CD4-positive, alpha-beta T cell treated with Interleukin-6 at 100 ng/mL for 8 hours (primary cell): Measurements from ENCODE around the gene RNF114.

Experiments used
- DNase-seq: peaks from one replicate; pipeline ENCODE4 v3.0.0-alpha.2; 2020; ENCODE audit warnings: mixed read lengths, low spot score

The RNF114 gene

DNA sequence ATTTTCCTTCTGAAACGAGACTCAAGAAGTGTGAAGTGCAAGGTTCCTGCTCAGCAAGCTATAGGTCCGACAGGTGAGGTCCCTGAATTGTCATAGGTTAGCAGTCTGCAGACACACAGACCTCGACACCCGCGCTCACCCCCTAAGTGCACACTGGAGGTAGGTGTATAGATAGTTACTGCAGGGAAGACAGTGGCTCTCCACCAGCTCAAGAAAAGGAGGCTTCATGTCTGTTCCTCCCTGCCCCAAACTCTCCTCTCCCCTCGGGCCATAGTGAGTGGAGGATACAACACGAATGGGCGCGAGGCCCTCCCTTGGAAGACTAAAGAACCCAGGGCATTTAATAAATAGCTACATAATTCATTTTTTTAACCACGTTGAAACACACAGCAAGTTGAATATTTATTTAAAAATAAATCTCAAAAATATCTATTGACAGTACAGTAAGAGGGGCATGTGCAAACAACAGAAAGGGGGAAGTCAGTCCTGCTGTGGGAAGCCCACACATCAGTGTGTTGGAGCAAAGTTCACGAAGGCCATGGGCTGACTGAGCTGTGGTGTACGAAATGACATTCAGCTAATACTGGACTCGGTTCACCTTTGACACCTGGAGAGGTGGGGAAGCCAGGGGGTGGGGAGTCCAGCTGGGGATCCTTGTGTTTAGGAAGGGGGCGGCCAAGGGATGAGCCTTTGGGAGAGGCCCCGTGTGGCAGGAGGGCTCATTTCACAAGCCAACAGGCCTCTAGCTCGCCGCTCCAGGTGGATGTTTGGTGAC lies 31.6 kb upstream of the RNF114 start:
- no peak for DNase-seq

DNA sequence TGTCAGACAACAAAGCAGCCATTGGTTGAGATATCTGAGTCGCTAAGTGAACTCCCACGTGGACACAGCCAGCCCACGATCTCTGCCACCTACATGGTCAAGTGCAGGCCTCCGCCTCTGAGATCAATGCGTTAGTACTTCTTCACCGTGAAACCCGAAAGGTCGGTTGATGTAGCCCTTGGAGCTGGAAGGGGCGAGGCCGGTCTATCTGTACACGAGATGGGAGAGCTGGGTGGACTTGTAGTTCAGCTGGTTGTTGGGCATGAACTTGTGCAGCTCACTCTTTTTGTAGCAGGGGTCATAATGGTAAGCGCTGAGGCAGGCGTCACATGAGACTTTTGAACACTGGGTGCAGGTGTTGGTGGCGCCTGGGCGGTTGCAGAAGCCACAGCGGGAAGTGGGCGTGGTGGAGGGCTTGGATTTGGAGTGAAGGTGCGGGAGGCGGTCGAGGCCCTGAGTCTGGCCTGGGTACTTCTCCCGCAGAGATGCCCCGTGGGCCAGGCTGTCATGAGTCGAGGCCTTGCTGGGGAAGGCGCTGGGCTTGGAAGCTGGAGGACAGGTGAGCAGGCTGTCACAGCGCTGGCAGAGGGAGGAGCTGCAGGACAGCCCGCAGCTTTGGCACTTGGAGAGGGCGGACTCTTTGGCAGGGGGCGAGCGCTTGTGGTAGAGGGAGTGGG lies 30.6 kb upstream of the RNF114 start:
- DNase-seq = no peak

GRCh38 chr20:49906101-49906604 lies 30.0 kb upstream of the RNF114 start:
- DNase-seq = no peak

DNA sequence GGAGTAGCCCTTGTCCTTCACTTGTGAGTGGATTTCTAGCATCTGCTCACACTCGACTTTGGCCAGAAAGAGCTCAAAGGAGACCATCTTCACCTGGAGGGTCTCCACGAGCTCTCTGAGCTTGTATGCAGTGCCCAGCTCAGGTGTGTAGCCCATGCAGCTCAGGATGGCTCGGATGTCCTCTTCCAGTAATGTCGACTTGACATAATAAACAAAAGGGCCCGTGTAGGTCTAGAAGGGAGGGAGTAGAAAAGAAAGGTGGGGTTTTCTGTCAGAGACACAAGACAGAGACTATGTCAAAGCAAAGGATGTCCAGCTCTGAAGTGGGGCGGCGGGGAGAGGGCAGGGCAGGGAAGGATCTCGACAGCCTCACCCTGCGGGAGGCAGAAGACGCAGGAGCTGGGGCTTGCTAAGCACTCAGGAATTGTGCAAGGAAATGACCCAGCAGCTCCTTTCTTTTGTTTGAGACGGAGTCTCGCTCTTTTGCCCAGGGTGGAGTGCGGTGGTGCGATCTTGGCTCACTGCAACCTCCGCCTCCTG lies 29.5 kb upstream of the RNF114 start:
- DNase-seq = no peak

- DNase-seq = no peak
Observed at GRCh38 chr20:49907405-49908257, 28.6 kb upstream of the RNF114 start.

DNA sequence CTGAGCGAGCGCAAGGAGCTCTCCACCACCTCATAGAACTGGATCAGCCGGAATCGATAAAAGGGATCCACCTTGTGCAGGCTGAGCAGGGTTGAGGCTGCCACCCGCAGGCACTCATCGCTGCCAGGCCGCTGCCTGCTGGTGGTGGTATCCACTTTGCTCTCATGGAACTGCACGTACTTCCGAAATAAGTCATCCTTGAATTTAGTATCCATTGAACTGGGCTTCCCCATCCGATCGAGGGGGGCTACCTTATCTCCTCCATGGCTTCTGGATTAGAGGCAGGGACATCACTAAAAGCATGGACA lies 28.0 kb upstream of the RNF114 start:
- DNase-seq = no peak

DNA sequence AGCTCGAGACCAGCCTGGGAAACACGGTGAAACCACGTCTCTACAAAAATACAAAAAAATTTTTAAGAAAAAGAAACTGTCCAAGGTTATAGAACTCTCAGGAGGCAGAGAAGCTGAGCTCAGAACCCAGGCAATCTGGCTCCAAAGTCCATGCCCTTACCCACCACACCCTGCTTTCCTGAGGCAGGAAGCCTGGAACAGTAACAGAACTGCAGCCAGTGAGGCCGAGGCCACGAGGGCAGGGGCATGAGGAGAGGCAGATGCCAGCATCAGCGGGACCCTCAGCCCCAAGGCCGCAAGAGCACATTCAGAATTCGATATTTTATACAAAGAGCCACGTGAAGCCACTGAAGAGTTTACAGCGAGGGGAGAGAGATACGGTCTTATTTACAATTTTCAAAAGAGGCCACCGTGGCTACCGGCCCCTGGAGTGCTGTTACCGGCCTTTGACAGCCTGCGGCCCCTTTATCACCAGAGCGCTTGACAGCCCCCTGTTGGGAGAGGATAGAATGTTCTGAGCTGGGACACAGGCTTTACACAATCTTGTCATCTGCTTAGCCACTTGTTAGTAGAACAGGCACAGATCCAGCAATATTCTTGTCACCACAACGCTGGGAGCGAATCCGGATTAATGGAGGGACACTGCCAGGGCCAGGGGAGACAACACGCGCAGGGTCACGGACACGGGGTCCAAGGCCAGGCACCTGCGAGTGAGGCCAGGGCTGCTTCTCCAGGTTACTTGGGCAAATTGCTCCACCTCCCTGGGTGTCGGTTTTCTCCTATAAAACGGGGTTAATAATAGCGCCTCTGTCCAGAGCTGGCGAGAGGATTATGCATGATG lies 26.5 kb upstream of the RNF114 start:
- DNase-seq = no peak

- no peak for DNase-seq
Observed at GRCh38 chr20:49910340-49910706, 25.9 kb upstream of the RNF114 start.

DNA sequence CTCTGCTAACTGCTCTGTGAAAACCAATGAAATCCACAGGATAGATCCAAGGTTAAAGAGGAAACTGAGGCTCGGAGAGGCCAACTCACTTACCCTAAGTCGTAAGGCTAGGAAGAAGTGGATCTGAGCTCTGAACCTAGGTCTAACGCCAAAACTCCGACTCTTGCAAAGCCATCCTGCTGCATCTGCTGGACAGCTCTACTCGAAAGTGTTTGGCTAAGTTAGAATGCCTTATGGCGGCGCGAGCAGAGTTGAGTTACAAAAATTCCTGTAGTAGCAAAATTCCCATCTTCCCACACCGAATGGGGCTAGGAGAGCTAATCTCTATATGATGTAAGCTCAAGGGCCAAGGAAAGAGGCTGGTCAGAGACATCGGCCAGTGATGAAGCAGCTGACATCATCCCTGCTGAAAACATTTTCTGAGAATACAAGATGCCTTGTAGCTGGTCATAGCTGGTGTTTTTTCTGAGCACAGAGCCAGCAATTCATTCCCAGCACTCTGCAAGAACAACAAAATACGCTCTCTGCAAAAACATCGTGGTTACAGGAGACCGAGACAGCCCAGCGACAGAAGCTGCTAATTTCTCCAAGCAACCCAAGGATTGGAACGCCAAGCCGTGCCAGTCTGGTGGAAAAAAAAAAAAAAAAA lies 22.7 kb upstream of the RNF114 start:
- no peak for DNase-seq

- no peak for DNase-seq
Observed at GRCh38 chr20:49914310-49915117, 21.7 kb upstream of the RNF114 start.

- DNase-seq = no peak
Observed at GRCh38 chr20:49915118-49915379, 21.1 kb upstream of the RNF114 start.

- peak; percentile 90 for DNase-seq
Observed at GRCh38 chr20:49915380-49916145, 20.6 kb upstream of the RNF114 start, which contains the start of gene SPATA2. SPATA2 (minus strand) TSS chr20:49915529; CDS start chr20:49908490, 7,039 bp downstream.

DNA sequence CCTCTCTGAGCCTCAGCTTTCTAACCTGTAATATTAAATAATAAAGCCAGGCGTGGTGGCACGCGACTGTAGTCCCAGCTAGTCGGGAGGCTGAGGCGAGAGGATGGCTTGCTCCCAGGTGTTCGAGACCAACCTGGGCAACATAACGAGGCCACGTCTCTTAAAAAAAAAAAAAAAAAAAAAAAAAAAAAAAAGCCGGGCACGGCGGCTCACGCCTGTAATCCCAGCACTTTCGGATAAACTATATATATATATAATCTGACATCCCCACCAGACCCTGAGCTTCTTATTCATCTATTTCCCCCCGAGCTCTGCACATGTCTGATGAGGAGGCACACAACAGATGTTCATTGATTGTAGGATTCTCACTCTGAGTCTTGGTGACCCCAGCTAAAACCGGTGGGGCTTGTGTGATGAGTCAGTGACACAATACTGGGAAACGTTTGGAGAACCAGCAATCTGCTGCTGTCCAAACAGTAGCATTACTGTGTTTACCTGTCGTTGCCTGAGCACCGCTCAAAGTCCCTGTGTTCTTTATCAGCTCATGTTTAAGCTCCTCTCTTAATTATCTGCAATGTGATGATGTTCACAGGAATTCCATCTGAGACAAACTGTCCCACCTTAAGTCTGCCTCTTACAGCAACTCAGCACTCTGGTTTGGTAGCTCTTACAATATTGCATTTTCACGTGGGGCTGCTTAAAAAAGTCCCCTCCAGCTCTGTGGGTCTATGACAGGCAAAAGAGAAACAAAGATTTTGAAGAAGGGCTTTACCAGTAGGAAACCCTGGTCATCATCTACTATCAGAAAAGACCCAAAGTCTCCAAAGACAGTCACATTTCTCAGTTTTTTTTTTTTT lies 19.8 kb upstream of the RNF114 start:
- DNase-seq = no peak

DNA sequence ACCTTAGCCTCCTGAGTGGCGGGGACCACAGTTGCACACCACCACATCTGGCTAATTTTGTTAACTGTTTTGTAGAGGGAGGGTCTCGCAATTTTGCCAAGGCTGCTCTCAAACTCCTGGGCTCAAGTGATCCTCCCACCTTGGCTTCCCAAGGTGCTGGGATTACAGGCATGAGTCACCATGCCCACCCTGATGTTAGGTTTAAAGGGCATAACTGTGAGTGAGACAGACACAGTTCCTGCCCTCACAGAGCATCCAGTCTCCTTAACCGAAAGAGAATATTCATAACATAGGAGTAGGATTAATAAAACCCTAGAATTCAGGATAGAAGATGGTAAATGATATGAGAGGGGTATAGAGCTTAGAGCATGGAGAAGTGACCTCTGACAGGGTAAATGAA lies 17.8 kb upstream of the RNF114 start:
- no peak for DNase-seq

GRCh38 chr20:49919009-49919408 lies 17.2 kb upstream of the RNF114 start:
- DNase-seq = no peak

DNA sequence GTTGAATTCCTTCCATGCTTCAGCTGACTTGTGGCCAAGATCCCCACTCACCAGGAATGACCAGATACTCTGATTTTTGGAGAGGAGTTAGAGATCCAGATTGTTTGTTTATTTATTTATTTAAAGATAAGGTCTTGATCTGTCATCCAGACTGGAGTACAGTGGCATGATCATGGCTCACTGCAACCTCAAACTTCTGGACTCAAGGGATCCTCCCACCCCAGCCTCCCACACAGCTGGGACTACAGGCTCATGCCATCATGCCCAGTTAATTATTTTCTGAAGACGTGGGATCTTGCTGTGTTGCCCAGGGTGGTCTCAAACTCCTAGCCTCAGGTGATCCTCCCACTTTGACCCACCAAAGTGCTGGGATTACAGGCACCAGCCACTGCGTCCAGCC lies 16.7 kb upstream of the RNF114 start:
- DNase-seq = no peak

DNA sequence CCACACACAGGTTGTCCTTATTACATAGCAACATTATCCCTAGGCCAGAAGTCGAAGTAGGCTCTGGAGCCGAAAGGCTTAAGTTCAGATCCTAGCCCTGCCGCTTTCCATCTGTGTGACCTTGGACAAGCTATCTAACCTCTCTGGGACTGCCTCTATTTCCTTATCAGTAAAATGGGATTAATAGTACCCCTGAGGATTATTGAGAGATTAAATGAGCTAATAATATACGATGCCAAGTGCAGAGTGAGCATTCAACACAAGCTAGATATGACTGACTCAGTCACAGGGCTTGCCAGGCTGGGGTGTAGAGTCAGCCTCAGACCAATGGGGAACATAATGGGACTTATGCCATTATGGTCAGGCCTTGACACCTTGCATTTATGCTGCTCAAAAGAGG lies 11.9 kb upstream of the RNF114 start:
- no peak for DNase-seq

DNA sequence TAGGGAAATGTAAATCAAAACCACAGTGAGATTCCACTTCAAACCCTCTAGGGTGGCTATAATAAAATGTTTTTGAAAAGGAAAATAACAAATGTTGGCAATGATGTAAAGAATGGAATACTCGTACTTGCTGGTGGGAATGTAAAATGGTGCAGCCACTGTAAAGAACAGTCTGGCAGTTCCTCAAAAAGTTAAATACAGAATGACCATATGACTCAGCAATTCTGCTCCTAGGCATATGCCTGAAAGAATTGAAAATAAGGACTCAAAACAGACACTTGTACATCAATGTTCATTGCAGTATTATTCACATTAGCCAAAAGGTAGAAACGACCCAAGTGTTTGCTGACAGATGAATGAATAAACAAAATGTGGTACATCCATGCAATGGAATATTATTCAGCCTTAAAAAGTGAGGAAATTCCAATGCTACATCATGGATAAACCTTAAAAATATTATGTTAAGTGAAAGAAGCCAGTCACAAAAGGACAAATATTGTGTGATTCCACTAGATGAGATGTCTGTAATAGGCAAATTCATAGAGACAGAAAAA lies 10.2 kb upstream of the RNF114 start:
- DNase-seq = no peak
